NCI-H1694 treated with DMSO at 0.1 percent for 48 hours (cell line): ENCODE results near the gene UAP1L1.

ENCODE experiments used
- DNase-seq: peaks from one replicate; lab custom pipeline; 2025; lab: John Stamatoyannopoulos, UW

Gene UAP1L1

GRCh38 chr9:137097761-137098462 is 20.6 kb downstream of the UAP1L1 start:
- DNase-seq = no peak

GRCh38 chr9:137099231-137099630 is 21.9 kb downstream of the UAP1L1 start:
- DNase-seq = no peak

- DNase-seq = no peak
These were observed 26.1 kb downstream of the UAP1L1 start for GRCh38 chr9:137103206-137103999.

GRCh38 chr9:137105814-137106661 is 28.7 kb downstream of the UAP1L1 start:
- no peak for DNase-seq

- DNase-seq = no peak
These were observed 29.4 kb downstream of the UAP1L1 start for GRCh38 chr9:137106662-137107250.

- DNase-seq = no peak
These were observed 30.1 kb downstream of the UAP1L1 start for GRCh38 chr9:137107312-137107921.

- no peak for DNase-seq
These were observed 30.7 kb downstream of the UAP1L1 start for GRCh38 chr9:137107982-137108381.

- DNase-seq = no peak
These were observed 31.4 kb downstream of the UAP1L1 start for GRCh38 chr9:137108608-137109249.

GRCh38 chr9:137109250-137110146 is 32.2 kb downstream of the UAP1L1 start:
- no peak for DNase-seq

GRCh38 chr9:137110147-137110910 is 33.0 kb downstream of the UAP1L1 start:
- DNase-seq = no peak

GRCh38 chr9:137110911-137111787 is 33.8 kb downstream of the UAP1L1 start:
- no peak for DNase-seq

GRCh38 chr9:137111788-137112563 is 34.7 kb downstream of the UAP1L1 start:
- no peak for DNase-seq

GRCh38 chr9:137112564-137113384 is 35.5 kb downstream of the UAP1L1 start:
- DNase-seq = no peak

GRCh38 chr9:137113385-137114159 is 36.3 kb downstream of the UAP1L1 start:
- DNase-seq = no peak

- DNase-seq = no peak
These were observed 36.9 kb downstream of the UAP1L1 start for GRCh38 chr9:137114220-137114612.
